GM19193 (cell line): ENCODE measurements around the gene RBM23.

Source experiments
- POLR2A ChIP-seq: IDR thresholded peaks from 4 replicates; pipeline ENCODE4 v1.6.1; 2011; ENCODE audit not compliant: insufficient read depth, insufficient read length; ENCODE audit errors: extremely low read depth

RBM23 gene

GRCh38 chr14:22844221-22845102 is 74.5 kb downstream of the RBM23 start:
- no peak for TF ChIP-seq POLR2A
